ENCODE data around the gene SNRPA. TPM values are rescaled to one million over a fixed set of nuclear protein-coding genes. Genes with fewer than 3 reads are reported as not detected.

Gene SNRPA
- total RNA-seq, 2 donors from 2014 or later = 70.3 to 92.2 TPM

GRCh38 chr19:40791996-40792395 lies 41.0 kb downstream of the SNRPA start:
- DNase-seq (ENCODE audit: low spot score) = no peak
- no peaks in the 10 kb centered on the region for H3K4me1 ChIP-seq (replicated peaks)
- no peaks in the 10 kb centered on the region for H3K36me3 ChIP-seq
- H3K27ac ChIP-seq = peak overlapping the region; percentile 16 to 53
- H3K9me3 ChIP-seq = no peaks in the 10 kb centered on the region
- 69% methylated on average over 3 of the region's 3 CpGs for WGBS
- TF ChIP-seq CTCF (IDR thresholded peaks at IDR 0.05) = no peak
- no peak for TF ChIP-seq POLR2A (IDR thresholded peaks at IDR 0.05)
- TF ChIP-seq POLR2AphosphoS5 (IDR thresholded peaks at IDR 0.05) = no peak
- H3K27me3 ChIP-seq (replicated peaks; ENCODE audit: insufficient read depth) = no peaks in the 10 kb centered on the region
- H3K4me3 ChIP-seq = no peak overlapping the region
- intact Hi-C loops (cut with DNase I) = no loop called here

- DNase-seq (ENCODE audit: low spot score) = no peak
- peaks cover 0 to 6% of the 10 kb centered on the region in 2 donors for H3K36me3 ChIP-seq
- H3K9me3 ChIP-seq = no peaks in the 10 kb centered on the region
- H3K27me3 ChIP-seq (replicated peaks; ENCODE audit: insufficient read depth) = no peaks in the 10 kb centered on the region
- TF ChIP-seq POLR2AphosphoS5 (IDR thresholded peaks at IDR 0.05) (no peak), CTCF (IDR thresholded peaks at IDR 0.05) (no peak), POLR2A (IDR thresholded peaks at IDR 0.05) (no peak)
- H3K4me3 ChIP-seq = no peak overlapping the region
- peak overlapping the region; percentile 88 to 97 for H3K27ac ChIP-seq
- 94% methylated on average over 14 of the region's 14 CpGs for WGBS
- peaks cover 19% of the 10 kb centered on the region for H3K4me1 ChIP-seq (replicated peaks)
- intact Hi-C loops (cut with DNase I) = loop anchor here (2.0 kb wide), 1 partner anchor 81 kb away; the partner anchor contains the start of genes COQ8B and ITPKC
Observed at GRCh38 chr19:40797166-40797962, 46.4 kb downstream of the SNRPA start.

GRCh38 chr19:40797963-40798682 lies 47.1 kb downstream of the SNRPA start:
- peak overlapping the region; percentile 77 to 98 for H3K4me3 ChIP-seq
- H3K4me1 ChIP-seq (replicated peaks) = peaks cover 27% of the 10 kb centered on the region
- H3K27ac ChIP-seq = peak overlapping the region; percentile 88 to 97
- H3K36me3 ChIP-seq = peaks cover 0 to 6% of the 10 kb centered on the region in 2 donors
- 9% methylated on average over 28 of the region's 28 CpGs for WGBS
- peak; percentile 49 for DNase-seq (ENCODE audit: low spot score)
- intact Hi-C loops (cut with DNase I) = loop anchor here (2.0 kb wide), 1 partner anchor 81 kb away; the partner anchor contains the start of genes COQ8B and ITPKC
- no peaks in the 10 kb centered on the region for H3K9me3 ChIP-seq
- no peaks in the 10 kb centered on the region for H3K27me3 ChIP-seq (replicated peaks; ENCODE audit: insufficient read depth)
- TF ChIP-seq CTCF (IDR thresholded peaks at IDR 0.05) (peak in 3 of 4 experiments; percentile 17 to 69 (median 56)), POLR2A (IDR thresholded peaks at IDR 0.05) (no peak), POLR2AphosphoS5 (IDR thresholded peaks at IDR 0.05) (no peak)

GRCh38 chr19:40798683-40799557 lies 47.9 kb downstream of the SNRPA start, which contains the start of gene EGLN2:
Gene EGLN2, plus strand, starts transcription at chr19:40799191. Its CDS starts 1,382 bp downstream, at chr19:40800573.
- Histone ChIP-seq H3K4me1 (replicated peaks) (peaks cover 35% of the 10 kb centered on the region), H3K36me3 (peaks cover 0 to 6% of the 10 kb centered on the region in 2 donors), H3K9me3 (no peaks in the 10 kb centered on the region), H3K27me3 (replicated peaks; ENCODE audit: insufficient read depth) (no peaks in the 10 kb centered on the region), H3K4me3 (peak within 1 kb of the TSS; percentile 77 to 98), H3K27ac (peak within 1 kb of the TSS; percentile 93 to 97)
- TF ChIP-seq POLR2AphosphoS5 (IDR thresholded peaks at IDR 0.05) (peak; percentile 96), POLR2A (IDR thresholded peaks at IDR 0.05) (peak; percentile 75), CTCF (IDR thresholded peaks at IDR 0.05) (no peak)
- under 1% methylated on average over 45 of the region's 110 CpGs for WGBS
- peak; percentile 100 for DNase-seq (ENCODE audit: low spot score)
- intact Hi-C loops (cut with DNase I) = no loop called here
